ENCODE data around the gene SLC35F2. TPM values are rescaled to one million over a fixed set of nuclear protein-coding genes. Genes with fewer than 3 reads are reported as not detected.
"Not testable (repeated sequence)": the region's sequence is repeated elsewhere in the genome, so short reads cannot be mapped to it uniquely, and the experiment has no call there.

SLC35F2 gene
- polyA plus RNA-seq, 5 donors: 25.0 to 35.3 (median 28.7) TPM

DNA sequence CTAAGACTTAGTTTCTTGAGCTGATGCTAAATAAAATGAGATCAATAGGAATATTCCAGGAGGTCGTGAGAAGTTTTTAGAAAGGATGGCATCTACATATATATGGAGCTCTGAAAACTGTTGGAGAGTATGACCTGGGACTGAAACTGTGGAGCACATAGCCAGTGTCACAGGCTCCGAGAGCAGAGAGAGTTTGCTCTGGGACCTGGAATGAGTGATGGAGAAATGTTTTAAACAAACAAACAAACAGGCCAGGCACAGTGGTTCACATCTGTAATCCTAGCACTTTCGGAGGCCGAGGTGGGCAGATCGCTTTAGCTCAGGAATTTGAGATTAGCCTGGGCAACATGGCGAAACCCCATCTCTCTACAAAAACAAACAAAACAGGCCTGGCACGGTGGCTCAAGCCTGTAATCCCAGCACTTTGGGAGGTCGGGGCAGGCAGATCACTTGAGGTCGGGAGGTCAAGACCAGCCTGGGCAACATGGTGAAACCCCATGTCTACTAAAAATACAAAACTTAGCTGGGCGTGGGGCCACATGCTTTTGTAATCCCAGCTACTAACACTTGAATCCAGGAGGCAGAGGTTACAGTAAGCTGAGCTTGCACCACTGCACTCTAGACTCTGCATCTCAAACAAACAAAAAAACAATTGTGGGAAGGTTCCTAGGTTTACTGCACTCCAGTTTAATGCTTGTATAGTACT, 67.1 kb downstream of the SLC35F2 start:
- DNase-seq: no peak

DNA sequence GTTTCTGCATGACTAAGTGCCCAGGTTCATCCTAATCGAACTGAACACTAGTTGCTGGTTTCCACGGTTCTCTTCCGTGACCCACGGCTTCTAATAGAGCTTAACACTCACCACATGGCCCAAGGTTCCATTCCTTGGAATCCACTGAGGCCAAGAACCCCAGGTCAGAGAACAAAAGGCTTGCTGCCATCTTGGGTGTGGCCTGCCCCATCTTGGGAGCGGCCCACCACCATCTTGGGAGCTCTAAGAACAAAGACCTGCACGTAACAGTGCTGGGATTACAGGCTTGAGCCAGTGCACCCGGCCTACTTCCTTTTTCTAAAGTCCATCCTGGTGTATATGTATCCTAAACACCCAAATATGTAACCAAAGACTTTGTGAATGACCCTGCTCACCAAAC, 68.8 kb downstream of the SLC35F2 start:
- DNase-seq: no peak

- no peak for DNase-seq
These were observed 70.9 kb downstream of the SLC35F2 start for GRCh38 chr11:107787733-107788132.

DNA sequence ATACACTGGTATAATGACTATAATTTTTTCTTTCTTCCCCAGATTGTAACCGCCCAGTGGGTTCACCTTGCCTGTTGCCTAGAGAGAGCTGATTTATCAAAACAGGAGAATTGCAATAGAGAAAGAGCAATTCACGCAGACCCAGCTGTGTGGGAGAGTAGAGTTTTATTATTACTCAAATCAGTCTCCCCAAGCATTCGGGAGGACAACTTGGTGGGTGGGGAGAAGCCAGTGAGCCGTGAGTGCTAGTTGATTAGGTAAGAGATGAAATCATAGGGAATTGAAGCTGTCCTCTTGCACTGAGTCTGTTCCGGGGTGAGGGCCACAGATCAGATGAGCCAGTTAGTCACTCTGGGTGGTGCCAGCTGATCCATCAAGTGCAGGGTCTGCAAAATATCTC, 73.2 kb downstream of the SLC35F2 start:
- DNase-seq: no peak

- no peak for DNase-seq
These were observed 75.5 kb downstream of the SLC35F2 start for GRCh38 chr11:107783121-107783520.

- DNase-seq: no peak
These were observed 77.8 kb downstream of the SLC35F2 start for GRCh38 chr11:107780775-107781174.

GRCh38 chr11:107780136-107780535, 78.5 kb downstream of the SLC35F2 start:
- DNase-seq: no peak

DNA sequence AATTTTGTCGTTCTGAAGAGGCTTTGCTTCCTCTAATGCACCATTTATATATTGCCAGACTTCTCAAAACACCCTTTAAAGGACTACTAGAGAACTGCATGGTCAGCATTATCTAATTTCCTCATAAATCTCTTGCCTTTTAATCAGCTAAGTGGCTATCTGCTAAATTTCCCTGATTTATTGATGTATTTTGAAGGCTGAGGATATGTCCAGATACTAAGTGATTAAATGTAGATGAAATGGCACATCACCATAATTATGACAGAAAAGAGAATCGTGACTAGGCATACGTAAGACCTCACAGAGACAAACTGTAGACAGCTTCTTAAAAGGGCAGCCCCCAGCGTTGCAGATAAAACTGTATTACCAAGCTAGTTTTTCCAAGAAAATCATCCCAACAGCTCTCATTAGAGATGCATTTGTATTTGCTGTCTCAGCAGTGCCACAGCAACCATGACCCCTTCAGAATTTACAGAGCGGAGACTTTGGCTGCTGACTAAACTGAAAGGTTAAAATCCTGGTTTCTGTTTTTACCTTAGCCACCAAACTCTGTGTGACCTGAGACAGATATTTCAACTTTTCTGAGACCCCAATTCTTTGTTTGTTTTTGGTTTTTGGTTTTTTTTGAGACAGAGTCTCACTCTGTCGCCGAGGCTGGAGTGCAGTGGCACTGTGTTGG, 79.6 kb downstream of the SLC35F2 start:
- DNase-seq: no peak

GRCh38 chr11:107777110-107777509, 81.5 kb downstream of the SLC35F2 start:
- no peak for DNase-seq

- no peak for DNase-seq
These were observed 82.5 kb downstream of the SLC35F2 start for GRCh38 chr11:107776062-107776461.

- no peak for DNase-seq
These were observed 88.0 kb downstream of the SLC35F2 start for GRCh38 chr11:107770551-107770951.

GRCh38 chr11:107769189-107769588, 89.4 kb downstream of the SLC35F2 start:
- DNase-seq: no peak

GRCh38 chr11:107758719-107759355, 99.8 kb downstream of the SLC35F2 start:
- not testable (repeated sequence) for DNase-seq

DNA sequence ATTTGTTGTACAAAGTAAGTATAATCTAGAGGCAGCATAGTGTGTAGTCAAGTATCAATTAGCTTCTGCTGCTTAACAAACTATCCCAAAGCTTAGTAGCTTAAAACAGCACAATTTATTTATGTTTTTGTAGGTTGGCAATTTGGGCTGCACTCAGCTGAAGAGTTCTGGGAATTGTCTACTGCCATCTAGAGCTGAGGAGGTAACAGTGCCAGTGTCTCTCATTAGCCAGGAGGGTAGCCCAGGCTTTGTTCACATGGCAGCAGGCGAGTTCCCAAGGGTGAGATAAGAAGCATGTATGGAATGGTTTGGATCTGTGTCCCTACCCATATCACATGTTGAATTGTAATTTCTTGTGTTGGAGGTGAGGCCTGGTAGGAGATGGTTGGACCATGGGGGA, 100.9 kb downstream of the SLC35F2 start:
- no peak for DNase-seq

GRCh38 chr11:107756553-107756952, 102.0 kb downstream of the SLC35F2 start:
- DNase-seq: no peak

- no peak for DNase-seq
These were observed 105.4 kb downstream of the SLC35F2 start for GRCh38 chr11:107752949-107753822.

GRCh38 chr11:107752508-107752907, 106.1 kb downstream of the SLC35F2 start:
- DNase-seq: no peak

DNA sequence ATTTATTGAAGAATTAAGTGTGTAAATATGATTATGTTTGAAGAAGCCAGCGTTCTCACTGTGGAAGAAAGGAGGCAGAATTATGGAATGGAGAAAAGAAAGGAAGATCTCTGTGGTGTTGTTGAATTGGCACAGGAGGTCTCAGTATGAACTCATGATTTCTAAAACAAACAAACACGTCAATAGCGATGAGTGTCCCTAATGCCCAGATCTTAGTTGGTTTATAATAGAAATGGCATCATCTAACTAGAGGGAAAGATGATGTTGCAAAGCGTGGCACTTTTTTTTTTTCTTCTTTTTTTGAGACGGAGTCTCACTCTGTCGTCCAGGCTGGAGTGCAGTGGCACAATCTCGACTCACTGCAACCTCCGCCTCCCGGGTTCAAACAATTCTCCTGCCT, 107.5 kb downstream of the SLC35F2 start:
- no peak for DNase-seq

DNA sequence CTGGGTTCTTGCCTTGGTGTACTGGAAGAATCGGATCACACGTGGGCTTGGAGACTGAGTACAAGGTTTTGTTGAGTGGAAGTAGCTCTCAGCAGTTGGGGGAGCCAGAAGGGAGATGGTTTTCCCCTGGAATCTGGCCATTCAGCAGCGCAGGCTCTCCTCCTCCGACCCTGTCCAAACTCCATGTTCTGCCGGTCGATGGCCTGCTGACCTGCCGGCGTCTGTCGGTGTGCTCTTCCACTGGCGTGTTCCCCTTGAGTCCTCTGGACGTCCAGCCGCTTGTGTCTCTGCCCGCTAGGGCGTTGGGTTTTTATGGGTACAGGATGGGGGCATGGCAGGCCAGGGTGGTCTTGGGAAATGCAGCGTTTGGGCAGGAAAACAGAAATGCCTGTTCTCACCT, 108.3 kb downstream of the SLC35F2 start:
- DNase-seq: no peak

- DNase-seq: no peak
These were observed 111.0 kb downstream of the SLC35F2 start for GRCh38 chr11:107747622-107748021.

DNA sequence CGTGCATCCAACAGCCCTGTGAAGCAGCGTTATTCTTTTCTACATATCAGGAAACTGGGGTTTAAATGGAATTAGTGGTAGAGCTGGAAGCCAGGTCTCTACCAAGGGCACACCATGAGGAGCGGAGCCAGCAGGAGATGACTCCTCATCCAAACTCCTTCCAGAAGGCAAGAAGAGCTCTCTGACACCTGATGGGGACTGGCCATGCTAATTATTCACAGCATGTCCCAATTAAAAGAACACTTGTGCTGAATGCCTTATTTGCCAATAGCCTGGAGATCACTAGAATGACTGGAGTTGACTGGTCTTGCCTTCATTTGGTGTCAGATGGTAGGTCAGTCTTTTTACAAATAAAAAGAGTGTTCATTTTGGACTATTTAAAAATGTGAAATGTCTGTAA, 113.9 kb downstream of the SLC35F2 start:
- DNase-seq: no peak

DNA sequence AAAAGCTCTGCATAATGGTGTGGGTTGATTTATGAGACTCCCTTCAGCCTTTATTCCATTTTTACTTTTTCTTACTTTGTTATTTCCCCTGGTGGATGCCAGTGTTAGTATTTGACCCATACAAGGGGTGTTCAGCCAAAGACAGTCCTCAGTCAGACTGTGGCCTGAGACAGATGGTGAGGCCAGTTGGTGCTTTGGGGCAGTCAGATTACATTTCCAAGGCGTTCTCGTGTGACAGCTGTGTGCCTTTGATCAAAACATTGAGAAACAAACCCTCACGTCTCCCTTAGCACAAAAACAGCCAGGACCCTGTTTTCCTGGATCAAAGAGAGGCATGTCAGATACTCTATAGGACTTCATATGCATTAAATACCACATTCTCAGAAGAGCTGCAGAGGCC, 115.4 kb downstream of the SLC35F2 start:
- no peak for DNase-seq
